ENCODE data around the gene DLG5. TPM values are rescaled to one million over a fixed set of nuclear protein-coding genes. Genes with fewer than 3 reads are reported as not detected.

Gene DLG5
- total RNA-seq, 2 donors from 2014 or later = 22.6 to 35.6 TPM

GRCh38 chr10:77859865-77860282 is 66.7 kb downstream of the DLG5 start:
- WGBS, 2 donors = 85 to 89% methylated on average over 3 to 4 of the region's 4 CpGs
- H3K27ac ChIP-seq = no peak overlapping the region
- no peaks in the 10 kb centered on the region for H3K4me1 ChIP-seq
- H3K27me3 ChIP-seq = no peaks in the 10 kb centered on the region
- DNase-seq (no peak), ATAC-seq (no peak)
- no peaks in the 10 kb centered on the region for H3K9me3 ChIP-seq
- H3K36me3 ChIP-seq (replicated peaks in 1 of 2; ENCODE audit: insufficient read depth in 1 of 2, low read depth in 2 of 2) = no peaks in the 10 kb centered on the region
- TF ChIP-seq, protein P1, sequence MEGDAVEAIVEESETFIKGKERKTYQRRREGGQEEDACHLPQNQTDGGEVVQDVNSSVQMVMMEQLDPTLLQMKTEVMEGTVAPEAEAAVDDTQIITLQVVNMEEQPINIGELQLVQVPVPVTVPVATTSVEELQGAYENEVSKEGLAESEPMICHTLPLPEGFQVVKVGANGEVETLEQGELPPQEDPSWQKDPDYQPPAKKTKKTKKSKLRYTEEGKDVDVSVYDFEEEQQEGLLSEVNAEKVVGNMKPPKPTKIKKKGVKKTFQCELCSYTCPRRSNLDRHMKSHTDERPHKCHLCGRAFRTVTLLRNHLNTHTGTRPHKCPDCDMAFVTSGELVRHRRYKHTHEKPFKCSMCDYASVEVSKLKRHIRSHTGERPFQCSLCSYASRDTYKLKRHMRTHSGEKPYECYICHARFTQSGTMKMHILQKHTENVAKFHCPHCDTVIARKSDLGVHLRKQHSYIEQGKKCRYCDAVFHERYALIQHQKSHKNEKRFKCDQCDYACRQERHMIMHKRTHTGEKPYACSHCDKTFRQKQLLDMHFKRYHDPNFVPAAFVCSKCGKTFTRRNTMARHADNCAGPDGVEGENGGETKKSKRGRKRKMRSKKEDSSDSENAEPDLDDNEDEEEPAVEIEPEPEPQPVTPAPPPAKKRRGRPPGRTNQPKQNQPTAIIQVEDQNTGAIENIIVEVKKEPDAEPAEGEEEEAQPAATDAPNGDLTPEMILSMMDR (IDR thresholded peaks at IDR 0.05) = no peak
- no peak for TF ChIP-seq POLR2A (IDR thresholded peaks at IDR 0.05)
- intact Hi-C loops (cut with DNase I) = no loop called here
- H3K4me3 ChIP-seq = no peak overlapping the region

DNA sequence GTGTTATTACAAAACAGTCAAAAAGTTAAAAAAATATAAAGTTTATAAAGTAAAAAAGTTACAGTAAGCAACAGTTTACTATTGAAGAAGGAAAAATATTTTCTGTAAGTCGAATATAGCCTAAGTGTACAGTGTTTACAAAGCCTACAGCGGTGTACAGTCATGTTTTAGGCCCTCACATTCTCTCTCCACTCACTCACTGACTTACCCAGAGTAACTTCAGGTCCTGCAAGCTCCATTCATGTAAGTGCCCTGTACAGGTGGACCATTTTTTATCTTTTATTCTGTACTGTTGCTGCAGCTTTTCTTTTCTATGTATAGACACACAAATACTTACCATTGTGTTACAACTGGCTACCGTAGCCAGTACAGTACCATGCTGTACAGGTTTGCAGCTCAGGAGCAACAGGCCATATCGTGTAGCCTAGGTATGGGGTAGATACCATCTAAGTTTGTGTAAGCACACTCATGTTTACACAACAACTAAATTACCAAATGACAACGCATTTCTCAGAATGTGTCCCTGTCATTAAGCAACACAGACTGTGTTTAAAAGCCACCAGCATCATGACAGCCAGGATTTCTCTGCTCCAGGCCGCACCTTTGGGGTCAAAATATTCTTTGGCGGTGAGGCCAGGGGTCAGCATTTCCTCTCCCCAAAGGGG is 67.2 kb downstream of the DLG5 start:
- no peak for TF ChIP-seq POLR2A (IDR thresholded peaks at IDR 0.05)
- TF ChIP-seq, protein P1 (IDR thresholded peaks at IDR 0.05) = no peak
- H3K4me3 ChIP-seq = no peak overlapping the region
- no peaks in the 10 kb centered on the region for H3K9me3 ChIP-seq
- WGBS, 2 donors = 78 to 88% methylated on average over 6 to 7 of the region's 7 CpGs
- H3K27ac ChIP-seq = no peak overlapping the region
- H3K27me3 ChIP-seq = no peaks in the 10 kb centered on the region
- ATAC-seq (no peak), DNase-seq (no peak)
- H3K36me3 ChIP-seq (replicated peaks in 1 of 2; ENCODE audit: insufficient read depth in 1 of 2, low read depth in 2 of 2) = no peaks in the 10 kb centered on the region
- intact Hi-C loops (cut with DNase I) = no loop called here
- H3K4me1 ChIP-seq = no peaks in the 10 kb centered on the region

GRCh38 chr10:77857272-77857671 is 69.3 kb downstream of the DLG5 start:
- H3K27me3 ChIP-seq = no peaks in the 10 kb centered on the region
- no peak overlapping the region for H3K27ac ChIP-seq
- ATAC-seq = no peak
- H3K36me3 ChIP-seq (replicated peaks in 1 of 2; ENCODE audit: insufficient read depth in 1 of 2, low read depth in 2 of 2) = no peaks in the 10 kb centered on the region
- WGBS, 2 donors = 71 to 80% methylated on average over 1 to 11 of the region's 11 CpGs
- no peak for DNase-seq
- no peak overlapping the region for H3K4me3 ChIP-seq
- TF ChIP-seq, protein P1 (IDR thresholded peaks at IDR 0.05) = no peak
- TF ChIP-seq POLR2A (IDR thresholded peaks at IDR 0.05) = no peak
- H3K9me3 ChIP-seq = no peaks in the 10 kb centered on the region
- intact Hi-C loops (cut with DNase I) = no loop called here
- H3K4me1 ChIP-seq = no peaks in the 10 kb centered on the region

- intact Hi-C loops (cut with DNase I) = no loop called here
- 82 to 93% methylated on average over 6 to 17 of the region's 17 CpGs for WGBS, 2 donors
- no peaks in the 10 kb centered on the region for H3K4me1 ChIP-seq
- no peak overlapping the region for H3K4me3 ChIP-seq
- DNase-seq (no peak), ATAC-seq (no peak)
- no peaks in the 10 kb centered on the region for H3K27me3 ChIP-seq
- H3K27ac ChIP-seq = no peak overlapping the region
- H3K9me3 ChIP-seq = no peaks in the 10 kb centered on the region
- no peak for TF ChIP-seq POLR2A (IDR thresholded peaks at IDR 0.05)
- TF ChIP-seq, protein P1 (IDR thresholded peaks at IDR 0.05) = no peak
- no peaks in the 10 kb centered on the region for H3K36me3 ChIP-seq (replicated peaks in 1 of 2; ENCODE audit: insufficient read depth in 1 of 2, low read depth in 2 of 2)
Measured at GRCh38 chr10:77856566-77856965, 70.0 kb downstream of the DLG5 start.
